Sigmoid colon (tissue), 7 donors: ENCODE data around the gene ADCY2. TPM values are rescaled to one million over a fixed set of nuclear protein-coding genes. Genes with fewer than 3 reads are reported as not detected.

Experiments
- DNase-seq: peaks from one replicate; pipeline ENCODE4 v3.0.0-alpha.2; 2019
- H3K27ac ChIP-seq, 4 donors: fragments of 200-600 bp; sonication (generic); one replicate each; pipeline ENCODE4 v1.5.1; 2016 to 2019; ENCODE audit warnings: mild to moderate bottlenecking in 1 of 4
- H3K27me3 ChIP-seq, 3 donors: fragments of 200-600 bp; sonication (generic); one replicate each; pipeline ENCODE4 v1.5.1; 2019; ENCODE audit warnings: mild to moderate bottlenecking in 1 of 3
- H3K36me3 ChIP-seq, 4 donors: fragments of 200-600 bp; sonication (generic); one replicate each; pipeline ENCODE4 v1.5.1; 2016 to 2019
- H3K4me1 ChIP-seq, 4 donors: fragments of 200-600 bp; sonication (generic); one replicate each; pipeline ENCODE4 v1.5.1; 2017 to 2019
- H3K4me3 ChIP-seq, 4 donors: fragments of 200-600 bp; sonication (generic); one replicate each; pipeline ENCODE4 v1.5.1; 2017 to 2019; ENCODE audit warnings: mild to moderate bottlenecking in 2 of 4, moderate library complexity in 1 of 4
- H3K9me3 ChIP-seq, 4 donors: fragments of 200-600 bp in 3 of 4; sonication (generic) in 3 of 4; one replicate each; pipeline versions ENCODE4 v1.5.1 to v1.6.1; 2013 to 2019
- EP300 ChIP-seq, 4 donors: sonication (generic); formaldehyde crosslinking; IDR thresholded peaks; one replicate each; pipeline ENCODE4 v1.6.1; 2017; ENCODE audit warnings: antibody characterized with exemption in 4 of 4
- POLR2A ChIP-seq, 2 donors: fragments of 450-650 bp; IDR thresholded peaks; one replicate each; pipeline ENCODE4 v1.6.1; 2016; ENCODE audit warnings: antibody characterized with exemption in 2 of 2, mild to moderate bottlenecking in 2 of 2, moderate library complexity in 2 of 2
- POLR2AphosphoS5 ChIP-seq, 4 donors: sonication (generic); formaldehyde crosslinking; IDR thresholded peaks; one replicate each; pipeline ENCODE4 v1.6.1; 2017; ENCODE audit warnings: antibody characterized with exemption in 4 of 4
- WGBS, 2 donors: extraction: QIAGEN DNeasy Blood & Tissue Kit; methylation state at CpG; one replicate each; pipeline ENCODE4 v1.1.7; 2013; 5-methylcytosine and 5-hydroxymethylcytosine counted together
- intact Hi-C: fragments of 100-400 bp; cut with DNase I; formaldehyde crosslinking; loops from one replicate; pipeline ENCODE4 v1.15.1; 2023
- polyA plus RNA-seq, 3 donors: library from polyadenylated mRNA; stranded (reverse); fragments of 200-250 nt; gene quantifications; one replicate each; pipeline ENCODE4 v1.2.3, GENCODE V29; 2013
- total RNA-seq, 4 donors: library from RNA; depleted of rRNA; stranded (reverse); fragments of >200 nt; gene quantifications; one replicate each; pipeline ENCODE4 v1.1.0, GENCODE V29; 2016
- TF ChIP-seq, protein P1 (sequence below), 4 experiments: fragments of 450-650 bp in 3 of 4; fragments of 200-600 bp in 1 of 4; IDR thresholded peaks; one replicate each; pipeline ENCODE4 v1.5.1; 2016 to 2019; ENCODE audit warnings: antibody characterized with exemption in 4 of 4, mild to moderate bottlenecking in 3 of 4, moderate library complexity in 2 of 4
- donor health status: healthy with polysubstance abuse.
- donor health status: Bipolar disorder and iron deficiency.
- donor health status: healthy.

Gene ADCY2
- total and polyA plus RNA-seq, 7 donors, result 0.69 to 9.5 (median 4.4) TPM

DNA sequence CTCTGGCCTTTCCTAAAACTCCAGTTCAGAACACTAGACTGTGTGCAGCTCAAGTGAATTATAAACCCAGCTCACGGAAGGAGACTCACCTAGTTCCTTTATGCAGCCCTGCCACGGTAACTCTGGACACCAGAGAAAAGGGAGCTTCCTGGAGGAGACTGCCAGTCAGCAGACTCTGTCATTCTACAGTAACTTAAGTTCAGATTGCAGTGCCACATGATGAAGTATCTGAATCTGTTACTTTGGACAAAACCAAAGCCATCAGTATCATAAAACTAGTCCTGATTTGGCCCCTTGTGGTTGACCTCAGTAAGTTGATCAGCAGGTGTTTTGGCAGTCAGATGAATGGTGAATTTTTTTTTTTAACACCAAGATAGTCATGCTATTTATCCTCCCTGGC is 475.7 kb downstream of the ADCY2 start:
- H3K9me3 ChIP-seq, result no peaks in the 10 kb centered on the region
- H3K4me1 ChIP-seq, result peaks cover 0 to 33% (median 23%) of the 10 kb centered on the region in 4 donors
- DNase-seq, result no peak
- 19 to 71% methylated on average over 2 of the region's 2 CpGs for WGBS, 2 donors
- H3K4me3 ChIP-seq, result no peak overlapping the region
- no peaks in the 10 kb centered on the region for H3K27me3 ChIP-seq
- peaks cover 5 to 20% (median 6%) of the 10 kb centered on the region in 4 donors for H3K36me3 ChIP-seq
- intact Hi-C loops, result no loop called here
- no peak overlapping the region for H3K27ac ChIP-seq
- TF ChIP-seq POLR2AphosphoS5 (IDR thresholded peaks at IDR 0.05), result no peak
- TF ChIP-seq POLR2A (IDR thresholded peaks at IDR 0.05), result no peak
- TF ChIP-seq EP300 (IDR thresholded peaks at IDR 0.05), result no peak
- TF ChIP-seq, protein P1, sequence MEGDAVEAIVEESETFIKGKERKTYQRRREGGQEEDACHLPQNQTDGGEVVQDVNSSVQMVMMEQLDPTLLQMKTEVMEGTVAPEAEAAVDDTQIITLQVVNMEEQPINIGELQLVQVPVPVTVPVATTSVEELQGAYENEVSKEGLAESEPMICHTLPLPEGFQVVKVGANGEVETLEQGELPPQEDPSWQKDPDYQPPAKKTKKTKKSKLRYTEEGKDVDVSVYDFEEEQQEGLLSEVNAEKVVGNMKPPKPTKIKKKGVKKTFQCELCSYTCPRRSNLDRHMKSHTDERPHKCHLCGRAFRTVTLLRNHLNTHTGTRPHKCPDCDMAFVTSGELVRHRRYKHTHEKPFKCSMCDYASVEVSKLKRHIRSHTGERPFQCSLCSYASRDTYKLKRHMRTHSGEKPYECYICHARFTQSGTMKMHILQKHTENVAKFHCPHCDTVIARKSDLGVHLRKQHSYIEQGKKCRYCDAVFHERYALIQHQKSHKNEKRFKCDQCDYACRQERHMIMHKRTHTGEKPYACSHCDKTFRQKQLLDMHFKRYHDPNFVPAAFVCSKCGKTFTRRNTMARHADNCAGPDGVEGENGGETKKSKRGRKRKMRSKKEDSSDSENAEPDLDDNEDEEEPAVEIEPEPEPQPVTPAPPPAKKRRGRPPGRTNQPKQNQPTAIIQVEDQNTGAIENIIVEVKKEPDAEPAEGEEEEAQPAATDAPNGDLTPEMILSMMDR (IDR thresholded peaks at IDR 0.05), result no peak

DNA sequence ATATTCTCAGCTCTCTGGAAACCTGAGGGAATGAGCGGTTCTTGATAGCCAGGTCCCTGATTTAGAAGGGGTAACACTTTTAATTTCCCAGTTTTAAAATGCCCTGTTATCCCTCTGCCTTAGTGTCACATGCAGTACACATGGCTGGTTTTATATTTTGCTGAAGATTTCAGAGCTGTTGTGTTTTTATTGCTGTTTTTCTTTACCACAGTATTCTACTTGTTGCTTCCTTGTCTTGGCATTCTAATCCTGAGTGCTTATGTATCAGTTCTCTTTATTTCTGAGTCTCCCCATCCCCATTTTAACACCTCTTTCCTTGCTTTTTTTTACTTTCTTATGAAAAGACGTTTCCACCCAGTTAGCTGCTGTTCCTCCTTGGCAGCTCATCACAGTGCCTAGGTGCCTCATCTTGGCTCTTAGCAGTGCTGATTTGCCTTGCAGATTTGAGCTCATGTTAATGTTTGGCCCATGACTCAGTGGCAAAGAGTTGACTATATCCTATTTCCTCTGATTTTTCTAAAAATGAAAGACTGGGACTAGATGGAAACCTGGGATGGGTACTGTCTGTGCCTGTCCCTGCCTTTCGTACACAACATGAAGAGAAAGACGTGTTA is 476.7 kb downstream of the ADCY2 start:
- peaks cover 0 to 27% (median 17%) of the 10 kb centered on the region in 4 donors for H3K4me1 ChIP-seq
- no peak for DNase-seq
- 78 to 79% methylated on average over 4 of the region's 4 CpGs for WGBS, 2 donors

DNA sequence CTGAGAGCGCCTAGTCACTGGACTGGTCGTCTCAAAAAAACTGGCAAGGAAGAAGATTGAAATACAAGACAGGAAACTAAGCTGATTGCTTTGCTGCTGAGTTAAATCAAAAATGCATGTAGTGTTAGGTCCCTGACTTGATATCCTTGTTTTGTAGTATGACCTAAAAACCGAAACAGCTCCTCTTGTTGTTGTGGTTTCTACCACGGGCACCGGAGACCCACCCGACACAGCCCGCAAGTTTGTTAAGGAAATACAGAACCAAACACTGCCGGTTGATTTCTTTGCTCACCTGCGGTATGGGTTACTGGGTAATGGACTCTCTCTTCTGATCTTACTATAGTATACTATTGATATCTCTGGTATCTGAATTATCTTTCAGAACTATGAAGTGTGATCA is 477.3 kb downstream of the ADCY2 start:
- H3K9me3 ChIP-seq, result no peaks in the 10 kb centered on the region
- TF ChIP-seq POLR2A (IDR thresholded peaks at IDR 0.05) (no peak), EP300 (IDR thresholded peaks at IDR 0.05) (no peak), POLR2AphosphoS5 (IDR thresholded peaks at IDR 0.05) (no peak)
- TF ChIP-seq, protein P1 (IDR thresholded peaks at IDR 0.05), result no peak
- peaks cover 7 to 36% (median 9%) of the 10 kb centered on the region in 4 donors for H3K36me3 ChIP-seq
- peaks cover 0 to 21% (median 13%) of the 10 kb centered on the region in 4 donors for H3K4me1 ChIP-seq
- H3K4me3 ChIP-seq, result no peak overlapping the region
- no peak overlapping the region for H3K27ac ChIP-seq
- no peaks in the 10 kb centered on the region for H3K27me3 ChIP-seq
- WGBS, 2 donors, result 80 to 85% methylated on average over 9 of the region's 9 CpGs
- no peak for DNase-seq
- intact Hi-C loops, result no loop called here

More for the DNA sequence above, 476.7 kb downstream of the ADCY2 start:
- Histone ChIP-seq H3K27me3 (no peaks in the 10 kb centered on the region), H3K9me3 (no peaks in the 10 kb centered on the region), H3K4me3 (no peak overlapping the region), H3K27ac (no peak overlapping the region), H3K36me3 (peaks cover 6 to 30% (median 7%) of the 10 kb centered on the region in 4 donors)
- TF ChIP-seq EP300 (IDR thresholded peaks at IDR 0.05), result no peak
- TF ChIP-seq POLR2AphosphoS5 (IDR thresholded peaks at IDR 0.05), result no peak
- TF ChIP-seq, protein P1 (IDR thresholded peaks at IDR 0.05), result no peak
- TF ChIP-seq POLR2A (IDR thresholded peaks at IDR 0.05), result no peak
- intact Hi-C loops, result no loop called here

GRCh38 chr5:7874639-7875038 is 478.7 kb downstream of the ADCY2 start:
- no peak overlapping the region for H3K27ac ChIP-seq
- no peaks in the 10 kb centered on the region for H3K9me3 ChIP-seq
- no peaks in the 10 kb centered on the region for H3K27me3 ChIP-seq
- peaks cover 7 to 48% (median 16%) of the 10 kb centered on the region in 4 donors for H3K36me3 ChIP-seq
- TF ChIP-seq EP300 (IDR thresholded peaks at IDR 0.05), result no peak
- no peak for TF ChIP-seq POLR2A (IDR thresholded peaks at IDR 0.05)
- TF ChIP-seq POLR2AphosphoS5 (IDR thresholded peaks at IDR 0.05), result no peak
- TF ChIP-seq, protein P1 (IDR thresholded peaks at IDR 0.05), result no peak
- intact Hi-C loops, result no loop called here
- no peak for DNase-seq
- H3K4me3 ChIP-seq, result no peak overlapping the region
- H3K4me1 ChIP-seq, result peaks cover 0 to 19% (median 12%) of the 10 kb centered on the region in 4 donors
- 93 to 96% methylated on average over 2 of the region's 2 CpGs for WGBS, 2 donors
